Measurements from ENCODE around the gene NCKAP1. TPM values are rescaled to one million over a fixed set of nuclear protein-coding genes. Genes with fewer than 3 reads are reported as not detected.

Gene NCKAP1
- total and polyA plus RNA-seq, 2 donors (not counting 1 experiment from before 2014, with no cell fraction given), result 141 to 219 TPM

DNA sequence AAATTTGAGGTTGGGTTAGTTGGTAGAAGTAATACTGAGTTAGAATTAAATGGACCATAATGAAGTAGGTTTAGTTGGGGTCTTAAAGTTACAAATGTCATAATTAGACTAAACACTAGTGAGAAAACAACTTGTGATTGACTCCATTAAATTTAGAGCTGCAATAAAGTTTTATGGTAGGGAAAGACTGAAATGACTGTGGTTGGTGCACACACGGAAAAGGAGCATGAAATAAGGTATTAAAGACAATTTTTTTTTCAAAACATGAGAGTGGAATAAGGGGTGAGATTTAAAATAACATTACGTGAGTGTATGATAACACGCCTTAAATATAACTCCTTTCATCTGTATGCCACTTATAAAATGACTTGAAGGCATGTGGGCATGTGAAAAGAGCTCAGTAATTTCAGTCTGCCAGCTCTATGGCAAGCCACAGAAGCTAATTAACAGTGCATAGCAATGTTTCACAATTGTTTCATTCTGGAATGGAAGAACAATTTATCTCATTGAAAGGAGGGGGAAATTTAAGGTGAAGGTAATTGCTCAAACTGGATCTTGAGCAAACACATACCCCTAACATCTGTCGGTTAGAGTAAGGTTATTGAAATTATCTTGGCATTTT, 173.2 kb downstream of the NCKAP1 start:
- no peak overlapping the region for H3K4me2 ChIP-seq (ENCODE audit: extremely low read depth, insufficient read depth, low read length)
- no peaks in the 10 kb centered on the region for H3K27me3 ChIP-seq (ENCODE audit: control insufficient read depth, insufficient read depth, low read length)
- no peaks in the 10 kb centered on the region for H3K36me3 ChIP-seq (ENCODE audit: control insufficient read depth, insufficient read depth, low read length)
- no peaks in the 10 kb centered on the region for H4K20me1 ChIP-seq (ENCODE audit: control insufficient read depth, extremely low read depth, insufficient read depth, low read length)
- H2AFZ ChIP-seq (ENCODE audit: low read length), result no peak overlapping the region
- no peaks in the 10 kb centered on the region for H3K9me3 ChIP-seq (ENCODE audit: control insufficient read depth, insufficient read depth, low read depth, low read length)
- H3K4me3 ChIP-seq (replicated peaks in 1 of 4; ENCODE audit: control extremely low read depth in 1 of 4, insufficient read depth in 1 of 4, low read depth in 3 of 4, low read length in 4 of 4), result no peak overlapping the region
- H3K27ac ChIP-seq (ENCODE audit: insufficient read depth, low read length), result no peak overlapping the region
- TF ChIP-seq, protein P1, sequence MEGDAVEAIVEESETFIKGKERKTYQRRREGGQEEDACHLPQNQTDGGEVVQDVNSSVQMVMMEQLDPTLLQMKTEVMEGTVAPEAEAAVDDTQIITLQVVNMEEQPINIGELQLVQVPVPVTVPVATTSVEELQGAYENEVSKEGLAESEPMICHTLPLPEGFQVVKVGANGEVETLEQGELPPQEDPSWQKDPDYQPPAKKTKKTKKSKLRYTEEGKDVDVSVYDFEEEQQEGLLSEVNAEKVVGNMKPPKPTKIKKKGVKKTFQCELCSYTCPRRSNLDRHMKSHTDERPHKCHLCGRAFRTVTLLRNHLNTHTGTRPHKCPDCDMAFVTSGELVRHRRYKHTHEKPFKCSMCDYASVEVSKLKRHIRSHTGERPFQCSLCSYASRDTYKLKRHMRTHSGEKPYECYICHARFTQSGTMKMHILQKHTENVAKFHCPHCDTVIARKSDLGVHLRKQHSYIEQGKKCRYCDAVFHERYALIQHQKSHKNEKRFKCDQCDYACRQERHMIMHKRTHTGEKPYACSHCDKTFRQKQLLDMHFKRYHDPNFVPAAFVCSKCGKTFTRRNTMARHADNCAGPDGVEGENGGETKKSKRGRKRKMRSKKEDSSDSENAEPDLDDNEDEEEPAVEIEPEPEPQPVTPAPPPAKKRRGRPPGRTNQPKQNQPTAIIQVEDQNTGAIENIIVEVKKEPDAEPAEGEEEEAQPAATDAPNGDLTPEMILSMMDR (conservative IDR thresholded peaks at IDR 0.05 in 1 of 2, IDR thresholded peaks at IDR 0.05 in 1 of 2; ENCODE audit: low read depth in 1 of 2, low read length in 2 of 2), result no peak
- TF ChIP-seq EZH2 (IDR thresholded peaks at IDR 0.05; ENCODE audit: low read length, missing control alignments), result no peak
- no peaks in the 10 kb centered on the region for H3K79me2 ChIP-seq (ENCODE audit: control insufficient read depth, insufficient read depth, low read length)
- no peak for DNase-seq (ENCODE audit: low read depth in 2 of 2)
- no peak overlapping the region for H3K9ac ChIP-seq (ENCODE audit: insufficient read depth, low read length)
- H3K4me1 ChIP-seq (ENCODE audit: control insufficient read depth, extremely low read depth, insufficient read depth, low read length), result no peaks in the 10 kb centered on the region

- TF ChIP-seq EZH2 (IDR thresholded peaks at IDR 0.05; ENCODE audit: low read length, missing control alignments), result no peak
- TF ChIP-seq, protein P1 (conservative IDR thresholded peaks at IDR 0.05 in 1 of 2, IDR thresholded peaks at IDR 0.05 in 1 of 2; ENCODE audit: low read depth in 1 of 2, low read length in 2 of 2), result no peak
These were observed 174.6 kb downstream of the NCKAP1 start for GRCh38 chr2:182863642-182864041.

GRCh38 chr2:182862091-182862490, 176.2 kb downstream of the NCKAP1 start:
- H3K27ac ChIP-seq (ENCODE audit: insufficient read depth, low read length), result no peak overlapping the region
- H3K9me3 ChIP-seq (ENCODE audit: control insufficient read depth, insufficient read depth, low read depth, low read length), result no peaks in the 10 kb centered on the region
- no peaks in the 10 kb centered on the region for H3K4me1 ChIP-seq (ENCODE audit: control insufficient read depth, extremely low read depth, insufficient read depth, low read length)
- no peak overlapping the region for H3K9ac ChIP-seq (ENCODE audit: insufficient read depth, low read length)
- H3K4me2 ChIP-seq (ENCODE audit: extremely low read depth, insufficient read depth, low read length), result no peak overlapping the region
- H2AFZ ChIP-seq (ENCODE audit: low read length), result no peak overlapping the region
- no peaks in the 10 kb centered on the region for H3K79me2 ChIP-seq (ENCODE audit: control insufficient read depth, insufficient read depth, low read length)
- no peak overlapping the region for H3K4me3 ChIP-seq (replicated peaks in 1 of 4; ENCODE audit: control extremely low read depth in 1 of 4, insufficient read depth in 1 of 4, low read depth in 3 of 4, low read length in 4 of 4)
- no peaks in the 10 kb centered on the region for H4K20me1 ChIP-seq (ENCODE audit: control insufficient read depth, extremely low read depth, insufficient read depth, low read length)
- DNase-seq (ENCODE audit: low read depth in 2 of 2), result no peak
- TF ChIP-seq, protein P1 (conservative IDR thresholded peaks at IDR 0.05 in 1 of 2, IDR thresholded peaks at IDR 0.05 in 1 of 2; ENCODE audit: low read depth in 1 of 2, low read length in 2 of 2), result no peak
- no peak for TF ChIP-seq EZH2 (IDR thresholded peaks at IDR 0.05; ENCODE audit: low read length, missing control alignments)
- H3K27me3 ChIP-seq (ENCODE audit: control insufficient read depth, insufficient read depth, low read length), result no peaks in the 10 kb centered on the region
- H3K36me3 ChIP-seq (ENCODE audit: control insufficient read depth, insufficient read depth, low read length), result no peaks in the 10 kb centered on the region

More at GRCh38 chr2:182863642-182864041, 174.6 kb downstream of the NCKAP1 start:
- no peaks in the 10 kb centered on the region for H3K9me3 ChIP-seq (ENCODE audit: control insufficient read depth, insufficient read depth, low read depth, low read length)
- no peaks in the 10 kb centered on the region for H3K4me1 ChIP-seq (ENCODE audit: control insufficient read depth, extremely low read depth, insufficient read depth, low read length)
- no peak overlapping the region for H3K27ac ChIP-seq (ENCODE audit: insufficient read depth, low read length)
- H3K79me2 ChIP-seq (ENCODE audit: control insufficient read depth, insufficient read depth, low read length), result no peaks in the 10 kb centered on the region
- H2AFZ ChIP-seq (ENCODE audit: low read length), result no peak overlapping the region
- no peaks in the 10 kb centered on the region for H3K36me3 ChIP-seq (ENCODE audit: control insufficient read depth, insufficient read depth, low read length)
- no peaks in the 10 kb centered on the region for H4K20me1 ChIP-seq (ENCODE audit: control insufficient read depth, extremely low read depth, insufficient read depth, low read length)
- DNase-seq (ENCODE audit: low read depth in 2 of 2), result no peak
- H3K4me3 ChIP-seq (replicated peaks in 1 of 4; ENCODE audit: control extremely low read depth in 1 of 4, insufficient read depth in 1 of 4, low read depth in 3 of 4, low read length in 4 of 4), result no peak overlapping the region
- no peak overlapping the region for H3K9ac ChIP-seq (ENCODE audit: insufficient read depth, low read length)
- H3K4me2 ChIP-seq (ENCODE audit: extremely low read depth, insufficient read depth, low read length), result no peak overlapping the region
- no peaks in the 10 kb centered on the region for H3K27me3 ChIP-seq (ENCODE audit: control insufficient read depth, insufficient read depth, low read length)

Data from fibroblast of lung (primary cell).